B cell (primary cell): Measurements from ENCODE around the gene TTLL11. TPM values are rescaled to one million over a fixed set of nuclear protein-coding genes. Genes with fewer than 3 reads are reported as not detected.
"Not testable (repeated sequence)": the region's sequence is repeated elsewhere in the genome, so short reads cannot be mapped to it uniquely, and the experiment has no call there.

Experiments used
- ATAC-seq: fragments of 200-7000 bp; cut with Tn5 transposase; one replicate; pipeline ENCODE4 v1.10.0; 2021; ENCODE audit warnings: low read depth, mild to moderate bottlenecking, moderate number of reproducible peaks, moderate library complexity
- CTCF ChIA-PET: fragments of 350-600 bp; sonication (Branson Sonifier 250); formaldehyde crosslinking; loops from one replicate; lab custom pipeline; 2021; ENCODE audit warnings: antibody characterized with exemption, inconsistent platforms; lab: Charles Lee
- POLR2A ChIA-PET: fragments of 350-600 bp; sonication (Branson Sonifier 250); formaldehyde crosslinking; loops from one replicate; lab custom pipeline; 2021; ENCODE audit warnings: antibody characterized with exemption; lab: Charles Lee
- DNase-seq: peaks from one replicate; pipeline ENCODE4 v3.0.0; 2013
- H2AFZ ChIP-seq: 2 replicates; pipeline ENCODE4 v1.6.1; 2012; ENCODE audit warnings: mild to moderate bottlenecking, low read depth, low read length; ENCODE audit not compliant: insufficient read depth, poor library complexity, severe bottlenecking
- H3K27ac ChIP-seq, 2 donors: 1 replicate in 1 of 2; 2 replicates in 1 of 2; pipeline ENCODE4 v1.5.1; 2012 to 2013; ENCODE audit warnings: low read length in 2 of 2, mild to moderate bottlenecking in 2 of 2, moderate library complexity in 1 of 2
- H3K27me3 ChIP-seq, 4 experiments: fragments of 200-600 bp in 1 of 4; sonication (generic) in 1 of 4; replicated peaks in 1 of 4; 1 replicate in 2 of 4; 2 replicates in 2 of 4; pipeline versions ENCODE4 v1.6.1 to v1.7.0; 2013 to 2016; ENCODE audit warnings: low read length in 3 of 4, mild to moderate bottlenecking in 2 of 4, mixed read lengths in 1 of 4, moderate library complexity in 1 of 4; ENCODE audit not compliant: insufficient read depth in 4 of 4, control insufficient read depth in 3 of 4; ENCODE audit errors: control extremely low read depth in 1 of 4
- H3K36me3 ChIP-seq, 2 experiments: replicated peaks in 1 of 2; 1 replicate in 1 of 2; 2 replicates in 1 of 2; pipeline versions ENCODE4 v1.6.1 to v1.7.1; 2013; ENCODE audit warnings: low read length in 1 of 2; ENCODE audit not compliant: insufficient read depth in 2 of 2, control insufficient read depth in 1 of 2; ENCODE audit errors: control extremely low read depth in 1 of 2, extremely low read depth in 1 of 2
- H3K4me1 ChIP-seq, 2 donors: fragments of 200-600 bp in 1 of 2; sonication (generic) in 1 of 2; 1 replicate in 1 of 2; 2 replicates in 1 of 2; pipeline versions ENCODE4 v1.5.1 to v1.6.1; 2013 to 2017; ENCODE audit warnings: low read length in 2 of 2; ENCODE audit not compliant: control insufficient read depth in 2 of 2, insufficient read depth in 2 of 2
- H3K4me2 ChIP-seq: replicated peaks from 2 replicates; pipeline ENCODE3; 2012; ENCODE audit warnings: mild to moderate bottlenecking, low read depth, low read length; ENCODE audit not compliant: poor library complexity, severe bottlenecking
- H3K4me3 ChIP-seq, 5 experiments: fragments of 200-600 bp in 1 of 5; sonication (generic) in 1 of 5; 1 replicate in 3 of 5; 2 replicates in 2 of 5; pipeline versions ENCODE4 v1.5.1 to v1.7.0; 2011 to 2016; ENCODE audit warnings: low read length in 4 of 5, mild to moderate bottlenecking in 4 of 5, low read depth in 2 of 5, control low read depth in 1 of 5, moderate library complexity in 1 of 5; ENCODE audit not compliant: insufficient read depth in 1 of 5; ENCODE audit errors: control extremely low read depth in 1 of 5, extremely low read depth in 1 of 5
- H3K79me2 ChIP-seq: fragments of 200-600 bp; sonication (generic); one replicate; pipeline ENCODE4 v1.6.0; 2016; ENCODE audit warnings: low read length; ENCODE audit not compliant: control insufficient read depth, insufficient read depth
- H3K9ac ChIP-seq: fragments of 200-600 bp; sonication (generic); 2 replicates; pipeline ENCODE4 v1.6.1; 2017; ENCODE audit warnings: mild to moderate bottlenecking, low read length, moderate library complexity
- H3K9me3 ChIP-seq, 3 donors: one replicate each; pipeline versions ENCODE4 v1.6.1 to v1.7.1; 2013; ENCODE audit warnings: low read length in 2 of 3; ENCODE audit not compliant: control insufficient read depth in 2 of 3, insufficient read depth in 1 of 3; ENCODE audit errors: control extremely low read depth in 1 of 3
- H4K20me1 ChIP-seq: 2 replicates; pipeline ENCODE4 v1.6.0; 2012; ENCODE audit warnings: mild to moderate bottlenecking, low read length; ENCODE audit not compliant: insufficient read depth, control insufficient read depth, poor library complexity, severe bottlenecking
- H3K27ac Mint-ChIP-seq: one replicate; pipeline ENCODE4 v1.8.0; 2021; ENCODE audit warnings: mixed read lengths
- H3K27me3 Mint-ChIP-seq: one replicate; pipeline ENCODE4 v1.8.0; 2021; ENCODE audit warnings: mixed read lengths
- H3K4me1 Mint-ChIP-seq: one replicate; pipeline ENCODE4 v1.8.0; 2021; ENCODE audit warnings: mixed read lengths
- H3K4me3 Mint-ChIP-seq: one replicate; pipeline ENCODE4 v1.8.0; 2021; ENCODE audit warnings: mixed read lengths
- H3K9me3 Mint-ChIP-seq: one replicate; pipeline ENCODE4 v1.8.0; 2022; ENCODE audit warnings: mixed read lengths; ENCODE audit not compliant: insufficient read depth
- EZH2 ChIP-seq: IDR thresholded peaks from 2 replicates; pipeline ENCODE4 v1.6.1; 2012; ENCODE audit warnings: borderline replicate concordance, low read depth, mild to moderate bottlenecking, moderate library complexity, low read length; ENCODE audit not compliant: insufficient read depth, poor library complexity, severe bottlenecking
- WGBS: methylation state at CpG from one replicate; pipeline ENCODE4 v1.1.5; 2013; ENCODE audit warnings: missing lambda C conversion rate; ENCODE audit not compliant: insufficient coverage; 5-methylcytosine and 5-hydroxymethylcytosine counted together
- intact Hi-C: fragments of 100-400 bp; cut with micrococcal nuclease; formaldehyde crosslinking; loops from one replicate; pipeline ENCODE4 v1.10.0; 2022
- polyA plus RNA-seq: library from polyadenylated mRNA; depleted of rRNA; stranded (reverse); fragments of >200 nt; gene quantifications from 2 replicates; pipeline ENCODE4 v1.2.3, GENCODE V29; 2012
- total RNA-seq, 2 donors: library from RNA; stranded (reverse); fragments of 120-200 nt in 1 of 2; gene quantifications; 1 replicate in 1 of 2; 2 replicates in 1 of 2; pipeline versions ENCODE4 v1.2.3 to v1.2.4, GENCODE V29; 2013 to 2022
- TF ChIP-seq, protein P1 (sequence below): fragments of 200-600 bp; IDR thresholded peaks from one replicate; pipeline ENCODE4 v1.8.0; 2022; ENCODE audit warnings: antibody characterized with exemption, mild to moderate bottlenecking

TTLL11 gene
- total and polyA plus RNA-seq, 2 donors (not counting 1 experiment from before 2014, with no cell fraction given), result 3.6 to 3.8 TPM

DNA sequence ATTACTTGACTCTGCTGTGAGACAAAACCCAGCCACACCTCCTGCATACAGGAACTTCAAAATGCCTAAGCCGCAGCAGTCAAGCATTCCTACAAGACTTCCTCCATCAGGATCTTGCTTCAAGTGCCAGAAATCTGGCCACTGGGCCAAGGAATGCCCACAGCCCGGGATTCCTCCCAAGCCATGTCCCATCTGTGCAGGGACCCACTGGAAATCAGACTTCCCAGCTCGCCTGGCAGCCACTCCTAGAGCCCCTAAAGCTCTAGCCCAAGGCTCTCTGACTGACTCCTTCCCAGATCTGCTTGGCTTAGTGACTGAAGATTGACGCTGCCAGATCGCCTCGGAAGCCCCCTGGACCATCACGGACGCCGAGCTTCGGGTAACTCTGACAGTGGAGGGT is 300.6 kb downstream of the TTLL11 start:
- H3K4me1 ChIP-seq, H3K27ac Mint-ChIP-seq, H3K9me3 Mint-ChIP-seq, H3K9me3 ChIP-seq, H3K27me3 ChIP-seq, H3K36me3 ChIP-seq, ATAC-seq, H3K4me3 Mint-ChIP-seq, POLR2A ChIA-PET, CTCF ChIA-PET, DNase-seq, H3K79me2 ChIP-seq, H3K4me1 Mint-ChIP-seq, intact Hi-C loops, H4K20me1 ChIP-seq, H3K27me3 Mint-ChIP-seq, H3K4me3 ChIP-seq, H3K9ac ChIP-seq, H3K4me2 ChIP-seq, H3K27ac ChIP-seq, H2AFZ ChIP-seq: not testable (repeated sequence)
- 92% methylated on average over 9 of the region's 10 CpGs for WGBS

DNA sequence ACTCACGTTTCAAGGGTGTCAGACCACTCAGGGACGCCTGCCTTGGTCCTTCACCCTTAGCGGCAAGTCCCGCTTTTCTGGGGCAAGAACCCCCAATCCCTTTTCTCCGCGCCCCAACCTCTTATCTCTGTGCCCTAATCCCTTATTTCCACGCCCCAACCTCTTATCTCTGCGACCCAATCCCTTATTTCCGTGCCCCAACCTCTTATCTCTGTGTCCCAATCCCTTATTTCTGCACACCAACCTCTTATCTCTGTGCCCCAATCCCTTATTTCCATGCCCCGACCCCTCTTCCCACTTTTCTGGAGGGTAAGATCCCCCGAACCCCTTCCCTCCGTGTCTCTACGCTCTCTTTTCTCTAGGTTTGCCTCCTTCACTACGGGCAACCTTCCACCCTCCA is 302.3 kb downstream of the TTLL11 start:
- Histone ChIP-seq H2AFZ (no peak overlapping the region), H3K4me2 (no peak overlapping the region), H3K79me2 (no peaks in the 10 kb centered on the region), H3K4me3 (no peak overlapping the region), H3K4me1 (no peaks in the 10 kb centered on the region), H3K9ac (no peak overlapping the region), H3K36me3 (no peaks in the 10 kb centered on the region), H3K27me3 (no peaks in the 10 kb centered on the region), H3K9me3 (no peaks in the 10 kb centered on the region), H4K20me1 (no peaks in the 10 kb centered on the region), H3K27ac (no peak overlapping the region)
- TF ChIP-seq, protein P1, sequence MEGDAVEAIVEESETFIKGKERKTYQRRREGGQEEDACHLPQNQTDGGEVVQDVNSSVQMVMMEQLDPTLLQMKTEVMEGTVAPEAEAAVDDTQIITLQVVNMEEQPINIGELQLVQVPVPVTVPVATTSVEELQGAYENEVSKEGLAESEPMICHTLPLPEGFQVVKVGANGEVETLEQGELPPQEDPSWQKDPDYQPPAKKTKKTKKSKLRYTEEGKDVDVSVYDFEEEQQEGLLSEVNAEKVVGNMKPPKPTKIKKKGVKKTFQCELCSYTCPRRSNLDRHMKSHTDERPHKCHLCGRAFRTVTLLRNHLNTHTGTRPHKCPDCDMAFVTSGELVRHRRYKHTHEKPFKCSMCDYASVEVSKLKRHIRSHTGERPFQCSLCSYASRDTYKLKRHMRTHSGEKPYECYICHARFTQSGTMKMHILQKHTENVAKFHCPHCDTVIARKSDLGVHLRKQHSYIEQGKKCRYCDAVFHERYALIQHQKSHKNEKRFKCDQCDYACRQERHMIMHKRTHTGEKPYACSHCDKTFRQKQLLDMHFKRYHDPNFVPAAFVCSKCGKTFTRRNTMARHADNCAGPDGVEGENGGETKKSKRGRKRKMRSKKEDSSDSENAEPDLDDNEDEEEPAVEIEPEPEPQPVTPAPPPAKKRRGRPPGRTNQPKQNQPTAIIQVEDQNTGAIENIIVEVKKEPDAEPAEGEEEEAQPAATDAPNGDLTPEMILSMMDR, result no peak
- TF ChIP-seq EZH2, result no peak
- ATAC-seq, result no peak
- H3K4me3 Mint-ChIP-seq, result no peak overlapping the region
- H3K27me3 Mint-ChIP-seq, result peaks cover 9% of the 10 kb centered on the region
- no peaks in the 10 kb centered on the region for H3K4me1 Mint-ChIP-seq
- DNase-seq, result no peak
- H3K9me3 Mint-ChIP-seq, result no peaks in the 10 kb centered on the region
- WGBS, result 87% methylated on average over 9 of the region's 14 CpGs
- intact Hi-C loops, result no loop called here
- POLR2A ChIA-PET, result no interaction called here
- H3K27ac Mint-ChIP-seq, result no peak overlapping the region
- CTCF ChIA-PET, result no interaction called here
